Fibroblast of skin of abdomen (primary cell): Measurements from ENCODE around the gene KLF7.
A peak's percentile ranks its signal among the peaks of the same experiment; 100 is the strongest.
"Not testable (repeated sequence)": the region's sequence is repeated elsewhere in the genome, so short reads cannot be mapped to it uniquely, and the experiment has no call there.

Experiments used
- DNase-seq: peaks from one replicate; pipeline ENCODE4 v3.0.0-alpha.2; 2013

Gene KLF7

DNA sequence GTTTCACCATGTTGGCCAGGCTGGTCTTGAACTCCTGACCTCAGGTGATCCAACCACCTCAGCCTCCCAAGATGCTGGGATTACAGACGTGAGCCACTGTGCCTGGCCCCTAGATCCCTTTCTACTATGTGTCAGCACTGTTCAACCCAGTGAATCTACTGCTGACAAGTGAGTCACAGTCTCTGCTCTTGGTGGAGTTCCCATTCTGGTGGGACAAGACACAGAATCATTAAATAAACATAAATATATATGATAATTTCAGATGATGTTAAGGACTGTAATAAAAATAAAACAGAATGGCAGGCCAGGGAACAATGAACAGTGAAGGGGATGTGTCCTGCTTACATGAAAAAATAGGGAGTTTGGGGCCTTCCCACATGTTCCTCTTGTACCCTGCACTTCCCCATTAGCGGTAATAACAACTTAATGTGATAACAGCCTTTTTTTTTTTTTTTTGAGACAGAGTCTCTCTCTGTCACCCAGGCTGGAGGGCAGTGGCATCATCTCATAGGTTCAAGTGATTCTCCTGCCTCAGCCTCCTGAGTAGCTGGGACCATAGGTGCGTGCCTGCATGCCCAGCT lies 114.3 kb downstream of the KLF7 start:
- DNase-seq: peak; percentile 47

DNA sequence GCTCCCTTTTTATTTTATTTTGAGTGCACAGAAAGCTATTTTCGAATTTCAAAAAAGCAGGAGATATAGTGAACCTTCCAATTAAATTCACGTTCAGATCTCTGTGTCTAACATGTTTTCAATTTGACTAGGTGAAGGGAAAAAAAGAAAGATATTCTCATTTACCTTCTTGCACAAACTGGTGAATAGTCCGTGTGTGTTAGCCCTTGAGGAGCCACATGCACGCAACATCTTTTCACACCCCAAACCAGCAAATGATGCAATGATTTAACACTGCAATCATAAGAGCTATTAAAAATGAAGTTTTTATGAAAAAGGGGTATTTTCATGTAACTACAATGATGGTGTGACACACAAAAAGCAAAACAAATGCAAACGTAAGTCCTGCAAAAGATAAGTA lies 116.6 kb downstream of the KLF7 start:
- DNase-seq: no peak

DNA sequence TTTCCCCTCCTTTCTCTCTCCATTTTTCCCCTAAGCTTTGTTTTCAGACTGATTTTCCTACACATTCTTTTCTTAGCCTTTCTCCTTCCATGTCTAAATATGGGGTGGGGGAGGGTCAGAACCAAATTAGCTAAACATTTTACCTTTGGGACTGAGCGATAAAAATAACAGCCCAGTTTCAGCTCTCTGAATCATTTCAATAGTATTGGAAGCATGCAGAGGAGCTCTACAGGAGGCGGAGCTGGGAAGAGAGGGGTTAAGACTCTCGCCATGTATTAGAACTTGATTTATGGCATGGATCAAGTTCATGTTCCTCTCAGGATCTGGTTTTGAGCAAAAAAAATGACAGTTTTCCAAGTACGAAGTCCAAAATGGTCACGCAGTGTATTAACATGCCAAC lies 117.3 kb downstream of the KLF7 start:
- DNase-seq: peak; percentile 86

DNA sequence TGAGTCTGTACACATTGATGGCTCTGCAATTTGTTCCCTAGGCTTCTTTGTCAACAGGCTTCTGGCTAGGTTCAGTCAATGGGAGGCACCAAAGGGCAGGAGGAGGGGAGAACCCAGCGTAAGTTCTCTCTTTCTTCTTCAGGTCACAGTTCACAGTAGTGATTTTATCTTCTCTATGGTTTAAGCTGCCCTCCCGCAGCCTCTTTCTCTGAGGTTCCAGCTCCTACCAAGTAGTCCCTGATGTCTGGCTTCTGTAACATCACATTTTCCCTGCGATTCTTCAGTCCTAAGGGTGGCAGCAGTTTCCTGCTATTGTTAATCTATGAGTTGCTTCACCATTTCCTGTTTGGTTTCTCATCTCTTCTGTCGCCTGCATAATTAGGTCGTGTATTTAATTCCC lies 119.0 kb downstream of the KLF7 start:
- DNase-seq: peak; percentile 38

DNA sequence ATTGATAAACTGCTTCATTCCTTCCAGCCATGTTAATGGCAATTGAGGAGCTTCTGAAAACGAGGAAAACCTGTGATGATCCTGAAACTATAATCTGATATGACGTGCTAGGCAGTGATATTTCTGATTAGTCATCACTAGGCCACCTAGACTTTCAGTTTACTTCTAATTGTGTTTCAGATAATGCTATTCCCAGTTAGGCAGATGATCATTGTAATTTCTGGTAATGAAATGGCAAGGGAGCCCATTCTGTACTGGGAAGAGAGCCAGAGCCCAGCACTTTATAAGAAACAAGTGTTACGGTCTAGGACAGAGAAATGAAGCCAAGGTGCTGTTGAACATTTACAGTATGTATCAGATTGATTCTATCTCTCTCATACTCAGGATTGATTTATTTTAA lies 120.2 kb downstream of the KLF7 start:
- DNase-seq: no peak

DNA sequence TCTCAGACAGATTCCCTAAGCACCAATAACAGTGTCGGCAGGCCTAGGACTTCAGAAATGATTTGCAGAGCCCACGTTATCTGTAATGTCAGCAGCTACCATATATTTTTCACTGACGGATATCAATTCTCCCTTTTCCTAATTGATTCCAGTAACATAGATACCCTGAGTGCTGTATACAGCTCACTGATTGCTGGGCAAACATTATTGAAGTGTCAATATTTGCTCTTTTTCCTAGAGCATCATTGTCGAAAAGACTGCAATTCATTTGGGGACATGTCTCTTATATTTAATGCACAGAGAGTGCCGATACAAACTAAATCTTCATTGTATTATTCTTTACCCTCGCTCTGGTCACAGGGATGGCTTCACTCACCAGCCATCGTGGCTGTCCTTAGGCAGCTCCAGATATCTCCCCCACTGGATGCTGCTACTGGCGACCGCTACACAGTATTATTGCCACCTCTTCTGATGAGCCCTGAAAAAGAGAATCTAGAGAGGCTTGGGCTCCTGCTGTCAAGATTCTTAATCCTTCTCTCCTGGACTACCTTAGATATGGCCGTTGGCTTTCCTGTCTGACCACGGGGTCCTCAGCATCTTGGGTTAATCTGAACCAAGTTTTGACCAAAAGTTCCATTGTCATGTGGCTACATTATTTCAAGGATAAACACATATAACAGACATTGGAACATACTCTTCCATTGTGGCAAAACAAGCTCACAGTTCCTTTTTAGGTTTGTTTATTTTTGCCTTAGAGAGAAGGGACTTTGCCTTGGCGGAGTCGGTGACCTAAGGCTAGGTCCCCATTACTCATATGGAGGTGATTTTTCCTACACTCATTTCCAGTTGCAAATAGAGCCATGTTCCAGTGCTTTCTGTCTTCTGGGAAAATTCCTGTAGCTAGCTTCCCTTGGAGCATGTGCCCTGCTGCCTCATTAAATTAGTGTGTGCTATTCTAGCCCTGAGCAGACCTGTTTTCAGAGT lies 121.1 kb downstream of the KLF7 start:
- no peak for DNase-seq

DNA sequence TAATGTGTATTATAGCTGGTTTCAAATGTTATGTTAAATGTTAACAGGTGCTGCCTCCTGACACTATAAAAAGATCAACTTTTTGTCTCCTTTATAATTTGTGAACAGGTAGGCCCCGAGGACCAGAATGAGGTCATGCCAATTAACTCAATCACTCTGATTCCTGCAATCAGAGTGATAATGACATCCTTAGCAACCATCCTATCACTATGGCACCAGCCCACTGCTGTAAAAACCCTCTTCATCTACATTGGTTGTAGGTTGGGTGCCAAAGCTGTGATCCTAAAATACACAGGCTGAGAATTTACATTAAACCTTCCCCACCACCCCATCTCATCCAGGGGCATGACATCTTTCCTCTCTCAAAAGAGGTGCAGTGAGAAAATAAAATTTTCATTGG lies 122.9 kb downstream of the KLF7 start:
- no peak for DNase-seq

DNA sequence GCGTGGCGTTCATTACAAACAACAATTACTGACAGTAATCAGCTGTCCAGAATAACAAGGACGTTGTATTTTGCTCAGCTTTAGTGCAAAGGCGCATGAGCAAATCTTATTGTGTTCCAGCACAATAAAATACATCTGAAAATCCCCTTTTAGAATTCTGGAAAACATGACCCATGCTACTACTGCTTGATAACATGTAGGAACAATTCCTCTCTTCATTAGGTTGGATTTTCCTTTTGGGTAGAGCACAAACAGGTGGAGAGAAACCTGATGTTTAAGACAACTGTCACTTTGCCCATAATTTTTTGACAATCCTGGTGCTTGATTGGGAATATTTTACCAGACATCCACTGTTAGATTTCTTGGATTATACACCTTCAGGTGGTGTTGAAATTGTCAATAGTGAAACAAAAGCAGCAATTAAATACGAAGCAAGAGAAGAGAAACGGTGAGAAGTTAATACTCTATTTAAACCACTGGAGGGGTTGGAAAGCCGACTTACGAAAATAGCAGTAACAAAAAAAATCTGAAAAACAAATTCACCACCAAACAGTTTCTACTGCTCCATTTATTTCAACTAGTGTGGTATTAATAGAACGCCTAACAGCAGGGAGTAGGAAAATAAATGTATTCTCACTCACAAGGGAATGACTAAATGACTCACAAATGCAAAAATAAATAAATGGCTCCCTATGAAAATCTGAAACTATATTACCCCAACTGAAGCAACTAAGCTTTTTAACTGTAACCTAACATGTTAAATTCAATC lies 123.8 kb downstream of the KLF7 start:
- DNase-seq: no peak

DNA sequence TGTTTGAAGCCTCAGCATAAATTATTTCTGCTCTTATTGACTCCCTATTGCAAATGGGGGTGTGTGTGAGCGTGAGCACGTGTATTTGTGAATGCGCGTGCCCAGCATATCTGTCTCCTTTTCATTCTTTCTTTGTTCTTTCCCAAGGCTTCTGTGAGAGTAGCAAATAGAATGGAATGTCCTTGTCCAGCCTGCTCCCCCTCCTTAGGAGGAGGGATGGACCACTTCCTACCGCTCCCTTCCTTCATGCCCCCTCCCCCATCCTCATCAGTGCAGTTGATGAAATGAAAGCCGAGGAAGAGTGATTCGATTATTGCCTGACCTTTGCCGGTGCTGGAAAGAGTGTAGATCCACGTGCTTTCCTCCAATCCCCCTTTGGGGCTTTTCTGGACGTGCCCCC lies 124.5 kb downstream of the KLF7 start:
- DNase-seq: peak; percentile 33

DNA sequence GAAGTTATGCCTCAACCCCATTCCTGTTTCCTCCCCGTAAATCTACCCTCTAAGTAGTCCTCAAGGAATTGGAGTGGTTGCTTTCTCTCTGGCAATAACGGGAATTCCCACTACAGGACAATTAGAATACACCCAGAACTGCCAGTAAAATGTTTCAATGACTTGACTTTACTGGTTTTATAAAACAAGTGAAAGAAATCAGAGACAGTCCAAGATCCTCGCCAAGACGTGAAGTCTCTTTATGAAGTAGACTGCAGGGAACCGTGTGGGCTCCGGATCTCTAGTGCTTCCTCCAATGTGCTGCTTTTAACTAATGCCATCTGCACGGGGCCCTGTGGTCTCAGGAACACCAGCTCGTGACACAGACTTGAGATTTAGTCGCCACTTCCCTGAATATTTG lies 125.1 kb downstream of the KLF7 start:
- DNase-seq: peak; percentile 9

DNA sequence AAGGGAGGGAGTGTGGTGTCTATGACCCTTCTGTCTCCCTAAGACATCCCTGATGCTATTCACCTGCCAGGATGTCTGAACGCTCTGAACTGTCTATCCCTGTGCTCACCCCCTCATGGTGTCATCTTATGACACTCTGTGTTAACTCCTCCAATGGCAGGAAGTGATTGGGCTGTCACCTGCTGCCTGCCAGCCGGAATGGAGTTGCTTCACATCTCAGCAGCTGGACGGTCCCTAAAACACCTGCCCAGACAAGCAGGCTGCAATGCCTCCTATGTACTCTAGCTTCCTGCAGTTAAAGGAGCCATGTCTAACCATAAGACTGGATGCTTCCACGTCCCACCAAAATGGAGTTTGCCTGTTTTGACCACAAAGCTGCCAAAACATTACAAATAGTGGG lies 126.5 kb downstream of the KLF7 start:
- DNase-seq: no peak

DNA sequence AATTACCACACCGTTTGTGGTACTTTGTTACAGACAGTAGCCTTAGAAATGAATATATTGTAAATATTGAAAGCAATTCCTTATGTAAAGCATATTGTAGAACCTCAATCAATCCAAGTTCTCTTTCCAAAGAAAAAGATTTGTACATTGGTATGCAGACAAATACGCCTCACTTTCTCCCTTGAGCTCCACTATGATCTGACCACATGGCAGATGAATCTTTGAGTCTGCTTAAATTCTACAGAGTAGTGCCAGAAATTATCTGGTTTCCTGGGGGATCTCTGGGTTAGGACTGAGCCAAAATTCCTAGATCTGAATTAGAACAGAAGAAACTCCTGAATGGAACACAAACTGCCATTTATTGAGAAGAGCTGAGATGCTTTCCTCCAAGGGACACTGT lies 127.4 kb downstream of the KLF7 start:
- DNase-seq: peak; percentile 52

DNA sequence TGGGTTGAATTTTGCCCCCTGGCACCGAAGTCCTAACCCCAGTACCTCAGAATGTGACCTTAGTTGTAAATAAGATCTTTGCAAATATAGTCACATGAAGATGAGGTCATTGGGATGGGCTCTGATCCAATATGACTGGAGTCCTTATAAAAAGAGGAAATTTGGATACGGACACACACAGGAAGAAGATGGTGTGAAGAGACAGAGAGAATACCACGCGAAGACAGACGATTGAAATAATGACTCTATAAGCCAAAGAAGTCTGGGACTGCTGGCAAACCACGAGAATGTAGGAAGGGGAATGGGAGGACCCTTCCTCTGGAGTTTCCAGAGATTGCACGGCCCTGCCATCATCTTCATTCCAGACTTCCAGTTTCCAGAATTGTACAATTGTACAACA lies 127.9 kb downstream of the KLF7 start:
- peak; percentile 54 for DNase-seq

DNA sequence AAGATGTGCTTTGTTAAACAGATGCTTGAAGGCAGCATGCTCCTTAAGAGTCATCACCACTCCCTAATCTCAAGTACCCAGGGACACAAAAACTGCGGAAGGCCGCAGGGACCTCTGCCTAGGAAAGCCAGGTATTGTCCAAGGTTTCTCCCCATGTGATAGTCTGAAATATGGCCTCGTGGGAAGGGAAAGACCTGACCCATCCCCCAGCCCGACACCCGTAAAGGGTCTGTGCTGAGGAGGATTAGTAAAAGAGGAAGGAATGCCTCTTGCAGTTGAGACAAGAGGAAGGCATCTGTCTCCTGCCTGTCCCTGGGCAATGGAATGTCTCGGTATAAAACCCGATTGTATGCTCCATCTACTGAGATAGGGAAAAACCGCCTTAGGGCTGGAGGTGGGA lies 128.7 kb downstream of the KLF7 start:
- DNase-seq: not testable (repeated sequence)

DNA sequence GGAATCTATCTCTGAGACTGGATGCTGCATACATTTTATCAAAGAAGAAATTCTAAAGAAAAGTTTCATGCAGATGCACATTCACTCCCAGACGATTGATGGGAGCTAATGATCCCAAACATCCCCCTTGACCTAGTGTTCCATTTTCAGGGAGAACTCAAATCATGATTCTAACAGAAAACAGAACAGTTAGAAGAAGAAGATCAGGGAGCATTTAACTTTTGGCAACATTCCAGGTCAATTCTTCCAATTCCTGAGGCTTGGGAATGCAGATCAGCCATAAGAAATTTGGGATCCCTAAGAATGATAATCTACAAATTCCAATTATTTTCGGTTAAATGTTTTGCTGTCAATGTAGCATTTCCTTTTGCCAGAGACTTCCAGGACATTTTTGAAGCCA lies 129.9 kb downstream of the KLF7 start:
- peak; percentile 57 for DNase-seq

DNA sequence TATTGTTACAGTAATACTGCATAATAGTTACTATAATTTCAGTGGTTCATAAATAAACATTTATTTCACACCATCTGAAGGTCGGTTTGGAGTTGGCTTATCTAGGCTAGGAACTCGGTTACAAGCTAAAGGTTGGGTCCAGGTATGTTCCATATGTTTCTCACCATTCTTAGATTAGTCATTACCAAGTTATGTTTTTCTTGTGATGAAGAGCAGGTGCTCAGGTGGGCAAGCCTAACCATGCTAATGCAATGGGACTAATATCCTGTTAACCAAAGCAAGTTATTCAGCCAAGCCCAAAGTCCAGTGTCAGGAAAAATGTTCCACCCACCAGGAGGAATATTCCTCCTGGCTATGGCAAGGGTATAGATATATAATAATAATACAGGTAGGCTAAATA lies 133.3 kb downstream of the KLF7 start:
- no peak for DNase-seq
